Kidney (tissue), 14 donors: ENCODE data around the gene MYADML2. TPM values are rescaled to one million over a fixed set of nuclear protein-coding genes. Genes with fewer than 3 reads are reported as not detected.
A peak's percentile ranks its signal among the peaks of the same experiment; 100 is the strongest.

Source experiments
- DNase-seq, 5 donors: peaks; one replicate each; pipeline ENCODE4 v3.0.0-alpha.2; 2013 to 2020
- FAIRE-seq: peaks from 2 replicates; lab custom pipeline; 2012; peaks lifted over from hg19 to GRCh38; lab: Jason Lieb, UNC
- H3K27ac ChIP-seq, 2 donors: one replicate each; pipeline ENCODE4 v1.7.0; 2013; ENCODE audit warnings: low read depth in 2 of 2, low read length in 2 of 2, inconsistent platforms in 1 of 2
- H3K27me3 ChIP-seq: one replicate; pipeline ENCODE4 v1.7.1; 2013; ENCODE audit warnings: low read length, inconsistent platforms; ENCODE audit not compliant: control insufficient read depth, insufficient read depth
- H3K36me3 ChIP-seq, 3 donors: one replicate each; pipeline versions ENCODE4 v1.7.0 to v1.7.1; 2013; ENCODE audit warnings: low read length in 3 of 3, control low read depth in 1 of 3, inconsistent platforms in 1 of 3; ENCODE audit not compliant: insufficient read depth in 3 of 3, control insufficient read depth in 2 of 3
- H3K4me1 ChIP-seq, 3 donors: one replicate each; pipeline versions ENCODE4 v1.7.0 to v1.7.1; 2013; ENCODE audit warnings: low read length in 3 of 3, inconsistent platforms in 1 of 3, low read depth in 1 of 3; ENCODE audit not compliant: control insufficient read depth in 2 of 3, insufficient read depth in 2 of 3
- H3K4me3 ChIP-seq, 3 donors: one replicate each; pipeline versions ENCODE4 v1.7.0 to v1.8.1; 2013; ENCODE audit warnings: low read length in 3 of 3, control low read depth in 1 of 3, inconsistent platforms in 1 of 3
- H3K9ac ChIP-seq, 3 donors: one replicate each; pipeline versions ENCODE4 v1.7.0 to v1.7.1; 2013; ENCODE audit warnings: low read length in 3 of 3, control low read depth in 1 of 3, inconsistent platforms in 1 of 3
- H3K9me3 ChIP-seq, 3 donors: one replicate each; pipeline versions ENCODE4 v1.7.0 to v1.7.1; 2013; ENCODE audit warnings: low read length in 3 of 3, control low read depth in 1 of 3, inconsistent platforms in 1 of 3; ENCODE audit not compliant: control insufficient read depth in 2 of 3, insufficient read depth in 1 of 3
- CTCF ChIP-seq: IDR thresholded peaks from 3 replicates; pipeline ENCODE4 v1.5.1; 2012; ENCODE audit warnings: mild to moderate bottlenecking, moderate library complexity, borderline replicate concordance; ENCODE audit not compliant: insufficient read depth; ENCODE audit errors: extremely low read depth
- intact Hi-C: fragments of 100-400 bp; cut with DNase I; formaldehyde crosslinking; loops from one replicate; pipeline ENCODE4 v1.11.1; 2022
- polyA plus RNA-seq: library from polyadenylated mRNA; stranded (reverse); fragments of 350-450 nt; fragmentation: Illumina TruSeq; extraction: RNeasy Lipid Tissue Mini Kit (QIAGEN cat#74804); gene quantifications from one replicate; pipeline ENCODE4 v1.2.3, GENCODE V29; 2014; ENCODE audit warnings: low read depth, low replicate concordance; ENCODE audit not compliant: insufficient read depth
- total RNA-seq: library from RNA; stranded (reverse); fragmentation: NEBNext Ultra II Directional; extraction: Animal tissue kit (Norgen Biotek cat#: 25700); gene quantifications from one replicate; pipeline ENCODE4 v1.2.1, GENCODE V29; 2021
- donor health status: control.
- donor health status: control.
- donor health status: control.
- donor health status: control.
- donor health status: control.
- donor health status: DM: yes; HTN: yes; CAD: no.
- donor health status: Normal renal cell carcinoma (clear cell type).

Gene MYADML2
- total and polyA plus RNA-seq, 2 donors from 2014 or later, result not detected

DNA sequence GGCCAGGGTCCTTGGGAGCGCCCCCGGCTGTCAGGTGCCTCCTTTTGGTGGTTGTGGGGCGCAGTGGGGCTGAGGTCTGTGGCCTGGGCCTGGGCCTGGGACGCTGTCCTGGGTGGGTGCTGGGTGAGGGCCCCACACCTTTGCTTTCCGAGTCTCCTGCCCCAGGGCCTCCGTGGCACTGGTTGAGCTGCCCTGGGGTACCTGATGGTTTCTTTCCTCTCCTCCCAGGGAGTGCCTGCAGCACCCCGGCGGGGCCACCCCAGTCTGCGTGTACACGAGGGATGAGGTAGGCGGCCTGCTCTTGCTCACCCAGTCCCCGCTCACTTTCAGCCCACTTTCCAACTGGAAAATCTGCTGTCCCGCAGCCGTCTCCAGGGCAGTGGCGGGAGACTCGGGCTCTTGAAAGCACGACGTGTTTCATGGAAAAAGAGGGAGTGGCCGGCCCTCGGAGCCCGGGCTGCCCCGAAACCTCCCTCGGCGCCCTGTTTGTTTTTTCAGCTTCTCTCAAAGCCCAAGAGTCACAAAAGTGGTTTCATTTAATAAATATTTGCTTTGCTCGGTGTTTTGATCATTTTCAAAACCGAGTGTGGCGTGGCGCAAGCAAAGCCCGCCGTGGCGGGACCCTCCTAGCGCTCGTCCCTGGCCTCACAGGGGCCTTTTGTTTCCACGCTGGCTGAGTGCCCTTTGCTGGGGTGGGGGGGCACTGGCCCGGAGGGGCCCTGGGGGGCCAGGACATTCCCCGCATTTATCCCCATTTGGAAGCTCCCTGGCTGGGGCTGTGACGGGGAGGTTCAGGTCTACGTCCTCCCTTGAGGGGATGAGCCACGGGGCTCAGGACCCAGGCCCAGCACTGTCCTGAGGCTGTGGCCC, 47.8 kb upstream of the MYADML2 start:
- H3K27me3 ChIP-seq, result no peaks in the 10 kb centered on the region
- no peak overlapping the region for H3K27ac ChIP-seq
- peaks cover 0 to 18% (median 17%) of the 10 kb centered on the region in 3 donors for H3K4me1 ChIP-seq
- DNase-seq, result peak in 2 of 5 donors; percentile 29 to 58
- H3K9ac ChIP-seq, result no peak overlapping the region
- intact Hi-C loops, result no loop called here
- H3K9me3 ChIP-seq, result no peaks in the 10 kb centered on the region
- H3K36me3 ChIP-seq, result no peaks in the 10 kb centered on the region
- no peak overlapping the region for H3K4me3 ChIP-seq
- no peak for FAIRE-seq
- TF ChIP-seq CTCF, result no peak

DNA sequence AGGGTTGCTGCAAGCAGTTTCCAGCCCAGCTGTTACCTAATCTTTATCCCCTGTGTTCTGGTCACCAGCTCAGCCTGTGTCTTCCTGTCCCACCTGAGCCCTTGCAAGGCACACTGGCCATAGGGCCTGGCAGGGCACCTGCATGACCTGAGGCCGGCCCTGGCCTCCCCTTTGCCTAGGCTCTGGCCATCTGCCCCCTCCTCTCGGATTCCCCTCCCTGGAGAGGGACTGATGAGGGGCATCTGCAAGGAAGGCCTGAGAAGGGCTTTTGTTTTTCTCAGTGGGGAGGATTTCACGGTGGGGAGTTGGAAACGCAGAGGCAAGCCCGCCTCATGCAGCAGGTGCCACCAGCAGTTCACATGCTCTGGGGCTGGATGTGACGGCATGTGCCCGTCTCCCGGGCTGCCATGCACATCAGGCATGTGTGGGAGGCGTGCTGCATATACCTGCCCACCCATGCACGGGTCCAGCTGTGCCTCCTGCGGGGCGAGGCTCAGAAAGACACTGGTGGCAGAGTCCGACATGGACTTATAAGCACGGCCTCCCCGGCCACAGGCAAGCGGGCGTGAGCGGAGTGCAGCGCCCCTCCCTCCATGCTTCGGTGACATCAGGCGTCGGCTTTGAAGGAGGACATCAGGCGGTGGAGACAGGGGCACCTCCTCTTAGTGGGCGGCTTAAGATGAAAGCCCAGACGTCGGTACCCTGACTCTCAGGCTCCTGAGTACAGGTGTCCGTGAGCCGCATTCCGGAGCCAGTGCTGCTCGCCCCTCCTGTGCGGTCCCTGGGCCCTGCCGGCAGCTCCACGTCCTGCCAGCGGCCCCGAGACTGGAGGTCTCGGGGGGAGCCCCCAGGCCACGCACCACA, 46.9 kb upstream of the MYADML2 start:
- no peaks in the 10 kb centered on the region for H3K27me3 ChIP-seq
- DNase-seq (peak in 3 of 5 donors; percentile 54 to 80 (median 63)), FAIRE-seq (no peak)
- no peak overlapping the region for H3K9ac ChIP-seq
- H3K4me1 ChIP-seq, result peaks cover 0 to 18% (median 15%) of the 10 kb centered on the region in 3 donors
- intact Hi-C loops, result no loop called here
- H3K9me3 ChIP-seq, result no peaks in the 10 kb centered on the region
- H3K36me3 ChIP-seq, result no peaks in the 10 kb centered on the region
- H3K4me3 ChIP-seq, result no peak overlapping the region
- no peak overlapping the region for H3K27ac ChIP-seq
- TF ChIP-seq CTCF, result no peak

GRCh38 chr17:81992306-81993102, 45.5 kb upstream of the MYADML2 start:
- H3K9ac ChIP-seq, result no peak overlapping the region
- no peak for FAIRE-seq
- no peaks in the 10 kb centered on the region for H3K9me3 ChIP-seq
- peaks cover 0 to 18% (median 15%) of the 10 kb centered on the region in 3 donors for H3K4me1 ChIP-seq
- H3K4me3 ChIP-seq, result no peak overlapping the region
- intact Hi-C loops, result no loop called here
- H3K36me3 ChIP-seq, result no peaks in the 10 kb centered on the region
- TF ChIP-seq CTCF, result no peak
- H3K27me3 ChIP-seq, result no peaks in the 10 kb centered on the region
- DNase-seq, result peak in 4 of 5 donors; percentile 90 to 93 (median 92)
- H3K27ac ChIP-seq, result no peak overlapping the region
